Fibroblast of the conjunctiva (primary cell): Measurements from ENCODE around the gene OR52M1.

Experiments
- DNase-seq: peaks from one replicate; pipeline ENCODE4 v3.0.0-alpha.2; 2010; ENCODE audit warnings: low read depth

OR52M1 gene

DNA sequence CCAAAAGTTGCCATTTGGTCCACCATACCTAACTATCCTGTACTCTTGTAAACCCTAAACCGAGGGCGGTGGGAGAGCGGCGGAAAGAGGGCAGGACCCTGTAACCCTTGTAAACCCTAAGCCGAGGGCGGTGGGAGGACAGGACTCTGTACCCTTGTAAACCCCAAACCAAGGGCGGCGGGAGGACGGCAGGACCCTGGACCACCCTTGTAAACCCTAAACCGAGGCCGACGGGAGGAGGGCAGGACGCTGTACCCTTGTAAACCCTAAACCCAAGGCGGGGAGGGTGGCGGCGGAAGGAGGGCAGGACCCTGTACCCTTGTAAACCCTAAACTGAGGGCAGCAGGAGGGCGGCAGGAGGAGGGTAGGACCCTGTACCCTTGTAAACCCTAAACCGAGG lies 24.1 kb downstream of the OR52M1 start:
- no peak for DNase-seq

DNA sequence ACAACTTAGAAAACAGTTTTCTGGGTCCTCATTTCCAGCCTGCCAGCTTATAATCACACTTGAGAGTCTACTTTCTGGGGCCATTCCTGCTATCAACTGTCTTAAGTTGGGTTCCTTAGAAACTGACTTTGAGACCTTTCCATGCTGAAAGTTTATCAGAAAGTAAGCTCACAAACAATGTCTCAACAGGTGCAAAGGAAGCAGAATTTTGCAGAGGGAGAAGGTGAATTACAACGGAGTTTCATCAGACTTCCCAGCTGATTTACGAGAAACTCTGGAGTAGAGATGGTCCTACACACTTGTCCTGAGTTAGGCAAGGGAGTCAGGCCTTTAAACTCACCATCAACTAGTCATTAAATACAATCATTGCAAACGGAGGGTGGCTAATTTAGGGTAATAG lies 31.9 kb downstream of the OR52M1 start:
- no peak for DNase-seq

DNA sequence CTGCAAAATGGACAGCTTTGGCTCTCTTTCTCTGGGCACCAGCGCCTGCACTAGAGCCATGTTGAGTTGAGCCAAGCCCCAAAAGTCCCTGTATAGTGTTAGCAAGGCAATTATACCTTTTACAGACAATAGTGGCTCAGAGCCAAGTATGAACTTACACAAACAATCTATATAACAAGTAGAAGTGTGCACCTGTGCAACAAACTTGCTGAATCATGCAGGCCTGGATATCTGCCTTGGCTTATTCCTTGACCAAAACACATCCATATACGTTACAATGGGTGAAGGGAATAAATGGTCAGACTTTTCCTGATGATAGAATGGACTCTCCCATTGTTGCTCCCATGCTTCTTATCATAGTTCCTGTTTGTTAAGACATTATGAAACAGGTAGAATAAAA lies 32.8 kb downstream of the OR52M1 start:
- no peak for DNase-seq

DNA sequence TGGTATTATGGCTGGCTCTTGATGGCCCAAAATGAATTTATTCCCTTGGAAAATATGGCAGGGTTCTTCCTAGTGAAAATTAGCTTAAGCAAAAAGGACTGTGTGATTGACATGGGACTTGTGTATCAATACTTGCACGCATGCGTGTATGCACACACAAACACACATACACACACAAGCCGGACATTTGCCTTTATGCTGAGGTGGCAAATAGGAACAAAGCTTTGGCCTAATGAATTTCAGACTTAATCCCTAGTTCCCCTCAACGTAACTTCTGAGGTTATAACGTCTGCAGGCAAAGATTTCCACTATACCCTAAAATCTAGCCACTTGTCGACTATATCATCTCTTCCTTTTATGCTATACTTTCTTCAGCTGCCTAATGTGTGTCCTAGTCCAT lies 33.6 kb downstream of the OR52M1 start:
- no peak for DNase-seq

DNA sequence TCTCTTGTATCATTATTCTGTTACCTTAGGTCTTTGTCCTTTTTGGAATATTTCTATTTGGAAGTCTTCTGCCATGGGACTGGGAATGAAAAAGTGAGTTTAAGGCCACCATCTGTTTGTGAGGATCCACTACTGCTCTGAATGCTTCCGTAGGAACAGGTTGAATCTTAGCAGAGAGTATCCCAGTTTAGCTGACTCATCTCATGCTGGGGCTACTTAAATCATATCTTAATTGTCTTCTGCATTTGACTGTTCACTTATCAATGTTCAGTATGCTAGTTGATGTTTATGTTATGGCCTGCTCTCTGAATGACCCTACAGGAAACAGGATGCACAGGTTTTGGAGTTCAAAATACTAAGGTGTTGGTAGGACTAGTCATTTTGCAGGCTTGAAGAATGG lies 35.1 kb downstream of the OR52M1 start:
- DNase-seq = no peak

DNA sequence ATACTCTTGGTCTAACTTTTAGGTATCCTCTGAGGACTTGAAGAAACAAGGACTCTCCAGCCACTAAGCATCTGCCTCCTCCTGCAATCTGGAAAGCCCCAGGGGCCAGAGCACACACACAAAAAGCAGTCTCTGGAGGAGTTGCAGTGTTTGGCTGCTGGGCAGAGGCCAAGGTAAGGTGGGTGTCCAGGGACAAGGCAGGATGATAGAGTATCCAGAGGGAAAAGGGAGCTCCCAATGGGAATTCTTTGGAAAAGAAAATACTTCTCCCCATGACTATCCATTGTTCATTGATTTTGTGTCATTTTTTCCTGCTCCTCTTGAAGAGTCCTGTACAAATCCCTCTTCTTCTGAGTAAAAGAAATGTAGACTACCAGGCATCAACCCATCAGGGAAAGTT lies 36.5 kb downstream of the OR52M1 start, which contains the start of gene OR52I2:
OR52I2 (plus strand) TSS at position 301 of the 400 bp plus-strand sequence.
- DNase-seq = no peak

DNA sequence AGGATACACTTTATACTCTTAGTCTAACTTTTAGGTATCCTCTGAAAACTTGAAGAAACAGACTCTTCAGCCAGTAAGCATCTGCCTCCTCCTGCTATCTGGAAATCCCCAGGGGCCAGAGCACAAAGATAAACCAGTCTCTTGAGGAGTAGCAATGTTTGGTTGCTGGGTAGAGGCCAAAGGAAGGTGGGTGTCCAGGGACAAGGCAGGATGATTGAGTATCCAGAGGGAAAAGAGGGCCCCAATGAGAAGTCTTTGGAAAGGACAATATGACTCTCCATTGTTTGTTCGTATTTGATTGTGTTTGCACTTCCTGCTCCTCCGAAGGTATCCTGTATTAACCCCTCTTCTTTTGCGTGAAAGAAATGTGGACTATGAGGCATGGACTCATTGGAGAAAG lies 44.0 kb downstream of the OR52M1 start:
- no peak for DNase-seq

DNA sequence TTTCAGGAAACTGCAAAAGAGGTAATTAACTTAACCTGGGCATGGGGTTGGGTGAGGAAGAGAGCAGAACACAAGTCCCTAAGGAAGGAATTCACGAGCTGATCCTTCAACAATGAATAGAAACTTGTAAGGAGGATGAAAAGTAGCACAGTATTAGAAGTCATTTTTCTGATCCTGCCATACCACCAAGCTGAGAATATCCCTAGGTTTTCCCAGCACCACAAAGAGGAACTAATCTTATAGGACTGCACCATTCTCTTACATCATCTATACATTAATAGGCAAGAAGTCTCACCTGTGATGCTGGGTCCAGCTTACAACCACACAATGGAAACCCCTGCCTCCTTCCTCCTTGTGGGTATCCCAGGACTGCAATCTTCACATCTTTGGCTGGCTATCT lies 48.7 kb downstream of the OR52M1 start, which contains the start of gene OR52I1:
OR52I1 (plus strand) TSS at position 301 of the 400 bp plus-strand sequence; CDS start at position 301, 0 bp downstream.
- no peak for DNase-seq
